Measurements from ENCODE around the gene CACTIN.
A peak's percentile ranks its signal among the peaks of the same experiment; 100 is the strongest.

DNA sequence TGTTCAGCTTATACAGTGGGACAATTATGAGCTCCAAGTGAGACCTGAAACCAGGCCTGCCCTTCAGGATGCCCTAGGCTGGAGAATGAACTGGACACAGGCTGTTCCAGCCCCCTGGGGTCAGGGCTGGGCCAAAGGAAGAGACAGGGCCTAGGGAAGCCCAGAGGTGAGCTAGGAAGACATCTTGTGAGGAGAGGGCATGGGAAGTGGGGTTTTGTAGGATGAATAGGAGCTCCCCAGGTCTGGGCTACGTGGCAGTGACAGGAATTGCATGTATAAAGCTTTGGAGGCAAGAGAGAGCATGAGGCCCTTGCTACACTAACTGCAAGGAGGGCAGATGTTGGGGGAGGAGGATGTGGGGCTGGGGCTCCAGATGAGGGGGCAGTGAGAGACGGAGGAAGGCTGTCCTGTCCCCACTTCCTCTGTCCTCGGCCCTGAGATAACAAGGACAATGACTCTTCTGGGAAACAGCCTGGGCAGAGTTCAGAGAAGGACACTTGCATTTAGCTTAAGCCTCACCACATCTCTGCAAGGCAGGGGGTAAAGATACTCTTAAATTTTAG lies 18.4 kb downstream of the CACTIN start:
- TF ChIP-seq CTCF (IDR thresholded peaks at IDR 0.05) (no peak), POLR2A (IDR thresholded peaks at IDR 0.05) (no peak), POLR2AphosphoS5 (IDR thresholded peaks at IDR 0.05) (no peak), EP300 (IDR thresholded peaks at IDR 0.05) (peak in 2 of 4 donors; percentile 16)
